CD14-positive monocyte (primary cell): ENCODE measurements around the gene MT1X. TPM values are rescaled to one million over a fixed set of nuclear protein-coding genes. Genes with fewer than 3 reads are reported as not detected.

ENCODE experiments used
- DNase-seq, 3 donors: peaks; one replicate each; pipeline ENCODE4 v3.0.0-alpha.2; 2011 to 2022
- H2AFZ ChIP-seq: 2 replicates; pipeline ENCODE4 v1.6.0; 2012; ENCODE audit warnings: mild to moderate bottlenecking, low read depth, low read length, inconsistent platforms; ENCODE audit not compliant: insufficient read depth, poor library complexity, severe bottlenecking
- H3K27ac ChIP-seq, 2 donors: 1 replicate in 1 of 2; 2 replicates in 1 of 2; pipeline ENCODE4 v1.5.1; 2012 to 2013; ENCODE audit warnings: low read length in 2 of 2, control low read depth in 1 of 2, inconsistent platforms in 1 of 2, low read depth in 1 of 2, mild to moderate bottlenecking in 1 of 2
- H3K27me3 ChIP-seq, 2 donors: one replicate each; pipeline versions ENCODE4 v1.6.0 to v1.6.1; 2011 to 2013; ENCODE audit warnings: low read length in 2 of 2; ENCODE audit not compliant: control insufficient read depth in 2 of 2, insufficient read depth in 2 of 2
- H3K36me3 ChIP-seq, 2 donors: replicated peaks in 1 of 2; 1 replicate in 1 of 2; 2 replicates in 1 of 2; pipeline versions ENCODE4 v1.5.1 to v1.6.1; 2012 to 2013; ENCODE audit warnings: low read length in 2 of 2, control low read depth in 1 of 2, inconsistent platforms in 1 of 2, mild to moderate bottlenecking in 1 of 2; ENCODE audit not compliant: insufficient read depth in 2 of 2, control insufficient read depth in 1 of 2
- H3K4me1 ChIP-seq, 2 donors: 1 replicate in 1 of 2; 2 replicates in 1 of 2; pipeline versions ENCODE4 v1.5.1 to v1.6.1; 2012 to 2013; ENCODE audit warnings: low read length in 2 of 2, control low read depth in 1 of 2, inconsistent platforms in 1 of 2, mild to moderate bottlenecking in 1 of 2, moderate library complexity in 1 of 2; ENCODE audit not compliant: insufficient read depth in 2 of 2, control insufficient read depth in 1 of 2
- H3K4me2 ChIP-seq: replicated peaks from 2 replicates; pipeline ENCODE3; 2012; ENCODE audit warnings: low read length, moderate library complexity, mild to moderate bottlenecking; ENCODE audit not compliant: poor library complexity, severe bottlenecking; ENCODE audit errors: extremely low read depth
- H3K4me3 ChIP-seq, 3 experiments: fragments of 200-600 bp in 1 of 3; sonication (generic) in 1 of 3; replicated peaks in 1 of 3; 1 replicate in 2 of 3; 2 replicates in 1 of 3; pipeline ENCODE4 v1.5.1; 2011 to 2013; ENCODE audit warnings: low read length in 3 of 3, mild to moderate bottlenecking in 3 of 3, control low read depth in 2 of 3, low read depth in 2 of 3, inconsistent platforms in 1 of 3, moderate library complexity in 1 of 3
- H3K79me2 ChIP-seq: 2 replicates; pipeline ENCODE4 v1.6.0; 2012; ENCODE audit warnings: mild to moderate bottlenecking, control low read depth, inconsistent platforms, low read length, moderate library complexity; ENCODE audit not compliant: insufficient read depth
- H3K9ac ChIP-seq: 2 replicates; pipeline ENCODE4 v1.6.0; 2017; ENCODE audit warnings: low read length, mild to moderate bottlenecking; ENCODE audit not compliant: insufficient read depth, poor library complexity, severe bottlenecking
- H3K9me3 ChIP-seq, 2 donors: replicated peaks in 1 of 2; 1 replicate in 1 of 2; 2 replicates in 1 of 2; pipeline versions ENCODE4 v1.5.1 to v1.6.1; 2012 to 2013; ENCODE audit warnings: low read length in 2 of 2, control low read depth in 1 of 2; ENCODE audit not compliant: control insufficient read depth in 1 of 2, insufficient read depth in 1 of 2
- H4K20me1 ChIP-seq: 2 replicates; pipeline ENCODE4 v1.6.0; 2012; ENCODE audit warnings: mild to moderate bottlenecking, low read length, control low read depth, moderate library complexity; ENCODE audit not compliant: insufficient read depth
- H3K27ac Mint-ChIP-seq, 7 donors: one replicate each; pipeline ENCODE4 v1.8.0; 2020; ENCODE audit warnings: mild to moderate bottlenecking in 7 of 7, mixed read lengths in 7 of 7, moderate library complexity in 6 of 7, inconsistent platforms in 2 of 7
- H3K27me3 Mint-ChIP-seq, 3 donors: one replicate each; pipeline ENCODE4 v1.8.0; 2021 to 2022; ENCODE audit warnings: low read depth in 3 of 3, mild to moderate bottlenecking in 3 of 3, mixed read lengths in 3 of 3, moderate library complexity in 3 of 3, inconsistent platforms in 1 of 3
- H3K36me3 Mint-ChIP-seq, 2 donors: one replicate each; pipeline ENCODE4 v1.8.0; 2020; ENCODE audit warnings: mixed read lengths in 2 of 2, inconsistent platforms in 1 of 2, mild to moderate bottlenecking in 1 of 2
- H3K4me1 Mint-ChIP-seq: one replicate; pipeline ENCODE4 v1.8.0; 2020; ENCODE audit warnings: mild to moderate bottlenecking, mixed read lengths
- H3K4me3 Mint-ChIP-seq, 2 donors: one replicate each; pipeline ENCODE4 v1.8.0; 2020; ENCODE audit warnings: mild to moderate bottlenecking in 2 of 2, mixed read lengths in 2 of 2, moderate library complexity in 1 of 2
- H3K9me3 Mint-ChIP-seq, 7 donors: one replicate each; pipeline ENCODE4 v1.8.0; 2020 to 2022; ENCODE audit warnings: mixed read lengths in 7 of 7, mild to moderate bottlenecking in 6 of 7, moderate library complexity in 6 of 7, inconsistent platforms in 2 of 7
- CTCF ChIP-seq: fragments of 200-600 bp; IDR thresholded peaks from one replicate; pipeline ENCODE4 v1.8.0; 2022; ENCODE audit warnings: antibody characterized with exemption, mild to moderate bottlenecking
- WGBS: methylation state at CpG from one replicate; pipeline ENCODE4 v1.1.5; 2013; ENCODE audit warnings: missing lambda C conversion rate; ENCODE audit not compliant: insufficient coverage; 5-methylcytosine and 5-hydroxymethylcytosine counted together
- intact Hi-C, 2 donors: fragments of 100-400 bp; cut with micrococcal nuclease; formaldehyde crosslinking; loops; one replicate each; pipeline versions ENCODE4 v1.15.0 to v1.15.1; 2023
- polyA plus RNA-seq, 3 donors: library from polyadenylated mRNA; depleted of rRNA in 1 of 3; unstranded in 2 of 3; stranded (reverse) in 1 of 3; fragments of 300-500 nt in 2 of 3; fragments of >200 nt in 1 of 3; fragmentation: Illumina TruSeq in 2 of 3; gene quantifications; 1 replicate in 2 of 3; 2 replicates in 1 of 3; pipeline ENCODE4 v1.2.3, GENCODE V29; 2012 to 2021

MT1X gene
- polyA plus RNA-seq, 3 donors: 34.5 to 87.9 (median 55.4) TPM

- Histone ChIP-seq H3K4me1 (peaks cover 5 to 6% of the 10 kb centered on the region in 2 donors), H3K27ac (no peak overlapping the region), H3K36me3 (no peaks in the 10 kb centered on the region), H3K9ac (no peak overlapping the region), H3K79me2 (no peaks in the 10 kb centered on the region), H3K27me3 (peaks cover 2 to 32% of the 10 kb centered on the region in 2 donors), H2AFZ (no peak overlapping the region), H3K4me3 (no peak overlapping the region), H3K4me2 (no peak overlapping the region), H4K20me1 (no peaks in the 10 kb centered on the region), H3K9me3 (no peaks in the 10 kb centered on the region)
- Mint-ChIP-seq H3K27ac (peak overlapping the region in 1 of 7 donors; percentile 41), H3K4me1 (peaks cover 7% of the 10 kb centered on the region), H3K36me3 (no peaks in the 10 kb centered on the region), H3K4me3 (no peak overlapping the region), H3K9me3 (peaks cover 0 to 3% (median 0%) of the 10 kb centered on the region in 7 donors), H3K27me3 (peaks cover 32 to 49% (median 39%) of the 10 kb centered on the region in 3 donors)
- 100% methylated on average over 1 of the region's 1 CpG for WGBS
- DNase-seq: no peak
- TF ChIP-seq CTCF: no peak
- intact Hi-C loops: no loop called here
Observed at GRCh38 chr16:56652600-56652999, 29.7 kb upstream of the MT1X start.

GRCh38 chr16:56653218-56653617, 29.1 kb upstream of the MT1X start:
- no peaks in the 10 kb centered on the region for H4K20me1 ChIP-seq

More at GRCh38 chr16:56653218-56653617, 29.1 kb upstream of the MT1X start:
- H3K27ac Mint-ChIP-seq: no peak overlapping the region
- peaks cover 26 to 45% (median 34%) of the 10 kb centered on the region in 3 donors for H3K27me3 Mint-ChIP-seq
- TF ChIP-seq CTCF: no peak
- no CpG with 5 or more reads among the region's 7 CpGs for WGBS
- intact Hi-C loops: no loop called here
- peaks cover 11% of the 10 kb centered on the region for H3K4me1 Mint-ChIP-seq
- H3K27ac ChIP-seq: no peak overlapping the region
- H3K79me2 ChIP-seq: no peaks in the 10 kb centered on the region
- peaks cover 7 to 11% of the 10 kb centered on the region in 2 donors for H3K4me1 ChIP-seq
- peaks cover 0 to 3% (median 0%) of the 10 kb centered on the region in 7 donors for H3K9me3 Mint-ChIP-seq
- no peak overlapping the region for H2AFZ ChIP-seq
- no peak for DNase-seq
- H3K27me3 ChIP-seq: peaks cover 0 to 25% of the 10 kb centered on the region in 2 donors
- no peaks in the 10 kb centered on the region for H3K36me3 Mint-ChIP-seq
- no peaks in the 10 kb centered on the region for H3K36me3 ChIP-seq
- H3K4me3 ChIP-seq: no peak overlapping the region
- no peak overlapping the region for H3K4me2 ChIP-seq
- H3K4me3 Mint-ChIP-seq: no peak overlapping the region
- no peaks in the 10 kb centered on the region for H3K9me3 ChIP-seq
- H3K9ac ChIP-seq: no peak overlapping the region
